Measurements from ENCODE around the gene EVA1A.

EVA1A gene

GRCh38 chr2:75560768-75561565, at the start of gene EVA1A:
Gene EVA1A (minus strand): TSS chr2:75560939. CDS start chr2:75518140, 42,799 bp downstream.
- no peak for DNase-seq (ENCODE audit: extremely low read depth, low read depth)
- peak within 1 kb of the TSS; percentile 84 for H3K4me3 ChIP-seq (replicated peaks; ENCODE audit: low read depth, low read length)
- no peak for TF ChIP-seq CTCF (IDR thresholded peaks at IDR 0.05; ENCODE audit: low read depth, low read length, missing control alignments)

GRCh38 chr2:75609937-75610508, 49.3 kb upstream of the EVA1A start:
- DNase-seq (ENCODE audit: extremely low read depth, low read depth) = no peak
- no peak for TF ChIP-seq CTCF (IDR thresholded peaks at IDR 0.05; ENCODE audit: low read depth, low read length, missing control alignments)
- no peak overlapping the region for H3K4me3 ChIP-seq (replicated peaks; ENCODE audit: low read depth, low read length)

GRCh38 chr2:75609334-75609689, 48.6 kb upstream of the EVA1A start:
- no peak for TF ChIP-seq CTCF (IDR thresholded peaks at IDR 0.05; ENCODE audit: low read depth, low read length, missing control alignments)
- no peak for DNase-seq (ENCODE audit: extremely low read depth, low read depth)
- H3K4me3 ChIP-seq (replicated peaks; ENCODE audit: low read depth, low read length) = no peak overlapping the region

GRCh38 chr2:75608684-75609333, 48.1 kb upstream of the EVA1A start:
- DNase-seq (ENCODE audit: extremely low read depth, low read depth) = no peak
- no peak overlapping the region for H3K4me3 ChIP-seq (replicated peaks; ENCODE audit: low read depth, low read length)
- peak; percentile 98 for TF ChIP-seq CTCF (IDR thresholded peaks at IDR 0.05; ENCODE audit: low read depth, low read length, missing control alignments)

- no peak overlapping the region for H3K4me3 ChIP-seq (replicated peaks; ENCODE audit: low read depth, low read length)
- no peak for DNase-seq (ENCODE audit: extremely low read depth, low read depth)
- no peak for TF ChIP-seq CTCF (IDR thresholded peaks at IDR 0.05; ENCODE audit: low read depth, low read length, missing control alignments)
Observed at GRCh38 chr2:75607988-75608683, 47.4 kb upstream of the EVA1A start.

- no peak for TF ChIP-seq CTCF (IDR thresholded peaks at IDR 0.05; ENCODE audit: low read depth, low read length, missing control alignments)
- H3K4me3 ChIP-seq (replicated peaks; ENCODE audit: low read depth, low read length) = no peak overlapping the region
- no peak for DNase-seq (ENCODE audit: extremely low read depth, low read depth)
Observed at GRCh38 chr2:75607400-75607798, 46.7 kb upstream of the EVA1A start.
